Urinary bladder (tissue), 4 donors: Measurements from ENCODE around the gene LYL1. TPM values are rescaled to one million over a fixed set of nuclear protein-coding genes. Genes with fewer than 3 reads are reported as not detected.

Experiments
- DNase-seq: peaks from one replicate; pipeline ENCODE4 v3.0.0-alpha.2; 2015; ENCODE audit errors: extremely low spot score
- H3K27ac ChIP-seq: one replicate; pipeline ENCODE4 v1.5.1; 2013; ENCODE audit warnings: low read depth, mild to moderate bottlenecking, moderate library complexity
- H3K36me3 ChIP-seq: one replicate; pipeline ENCODE4 v1.6.1; 2013; ENCODE audit warnings: mild to moderate bottlenecking, moderate library complexity; ENCODE audit not compliant: insufficient read depth
- H3K4me1 ChIP-seq: one replicate; pipeline ENCODE4 v1.6.1; 2013; ENCODE audit warnings: mild to moderate bottlenecking, moderate library complexity; ENCODE audit not compliant: insufficient read depth
- H3K4me3 ChIP-seq: one replicate; pipeline ENCODE4 v1.5.1; 2013; ENCODE audit warnings: low read depth, low read length
- WGBS: extraction: QIAGEN DNeasy Blood & Tissue Kit; methylation state at CpG from one replicate; pipeline ENCODE4 v1.1.7; 2013; 5-methylcytosine and 5-hydroxymethylcytosine counted together
- polyA plus RNA-seq: library from polyadenylated mRNA; stranded (reverse); fragments of 200-250 nt; gene quantifications from one replicate; pipeline ENCODE4 v1.2.3, GENCODE V29; 2013
- total RNA-seq: library from RNA; depleted of rRNA; stranded (reverse); fragments of >200 nt; gene quantifications from one replicate; pipeline ENCODE4 v1.2.3, GENCODE V29; 2014
- donor health status: healthy with polysubstance abuse.
- donor health status: healthy.

LYL1 gene
- total and polyA plus RNA-seq, 2 donors: 4.8 to 15.7 TPM

GRCh38 chr19:13074378-13074777 lies 28.3 kb downstream of the LYL1 start:
- no peaks in the 10 kb centered on the region for H3K36me3 ChIP-seq
- H3K4me1 ChIP-seq: peaks cover 2% of the 10 kb centered on the region
- no peak for DNase-seq
- no peak overlapping the region for H3K4me3 ChIP-seq
- WGBS: 57% methylated on average over 4 of the region's 4 CpGs
- no peak overlapping the region for H3K27ac ChIP-seq

GRCh38 chr19:13073263-13073662 lies 29.4 kb downstream of the LYL1 start:
- 72% methylated on average over 5 of the region's 5 CpGs for WGBS
- DNase-seq: no peak
- H3K36me3 ChIP-seq: no peaks in the 10 kb centered on the region
- H3K27ac ChIP-seq: no peak overlapping the region
- H3K4me1 ChIP-seq: no peaks in the 10 kb centered on the region
- H3K4me3 ChIP-seq: no peak overlapping the region

- 87% methylated on average over 9 of the region's 9 CpGs for WGBS
- DNase-seq: no peak
- Histone ChIP-seq H3K27ac (no peak overlapping the region), H3K4me1 (no peaks in the 10 kb centered on the region), H3K36me3 (no peaks in the 10 kb centered on the region), H3K4me3 (no peak overlapping the region)
Observed at GRCh38 chr19:13072188-13072908, 30.3 kb downstream of the LYL1 start.

- Histone ChIP-seq H3K4me1 (no peaks in the 10 kb centered on the region), H3K36me3 (no peaks in the 10 kb centered on the region), H3K27ac (no peak overlapping the region), H3K4me3 (no peak overlapping the region)
- WGBS: 70% methylated on average over 9 of the region's 9 CpGs
- DNase-seq: no peak
Observed at GRCh38 chr19:13071444-13072187, 31.0 kb downstream of the LYL1 start.

- DNase-seq: no peak
- 86% methylated on average over 32 of the region's 32 CpGs for WGBS
- no peaks in the 10 kb centered on the region for H3K4me1 ChIP-seq
- no peak overlapping the region for H3K27ac ChIP-seq
- H3K4me3 ChIP-seq: no peak overlapping the region
- no peaks in the 10 kb centered on the region for H3K36me3 ChIP-seq
Observed at GRCh38 chr19:13070425-13071140, 32.1 kb downstream of the LYL1 start.

- no peak for DNase-seq
- no peaks in the 10 kb centered on the region for H3K36me3 ChIP-seq
- H3K4me3 ChIP-seq: no peak overlapping the region
- H3K4me1 ChIP-seq: no peaks in the 10 kb centered on the region
- no peak overlapping the region for H3K27ac ChIP-seq
- 47% methylated on average over 20 of the region's 20 CpGs for WGBS
Observed at GRCh38 chr19:13069415-13070359, 33.0 kb downstream of the LYL1 start.

GRCh38 chr19:13068085-13068846 lies 34.4 kb downstream of the LYL1 start:
- Histone ChIP-seq H3K27ac (no peak overlapping the region), H3K4me3 (no peak overlapping the region), H3K36me3 (no peaks in the 10 kb centered on the region), H3K4me1 (no peaks in the 10 kb centered on the region)
- WGBS: 63% methylated on average over 6 of the region's 6 CpGs
- DNase-seq: no peak

GRCh38 chr19:13066933-13067807 lies 35.5 kb downstream of the LYL1 start:
- no peaks in the 10 kb centered on the region for H3K4me1 ChIP-seq
- WGBS: 59% methylated on average over 17 of the region's 17 CpGs
- H3K4me3 ChIP-seq: no peak overlapping the region
- DNase-seq: no peak
- no peak overlapping the region for H3K27ac ChIP-seq
- no peaks in the 10 kb centered on the region for H3K36me3 ChIP-seq

- no peak for DNase-seq
- 75% methylated on average over 5 of the region's 5 CpGs for WGBS
- Histone ChIP-seq H3K4me1 (no peaks in the 10 kb centered on the region), H3K36me3 (no peaks in the 10 kb centered on the region), H3K4me3 (no peak overlapping the region), H3K27ac (no peak overlapping the region)
Observed at GRCh38 chr19:13066226-13066625, 36.4 kb downstream of the LYL1 start.

- H3K4me1 ChIP-seq: no peaks in the 10 kb centered on the region
- no peaks in the 10 kb centered on the region for H3K36me3 ChIP-seq
- H3K4me3 ChIP-seq: no peak overlapping the region
- no peak overlapping the region for H3K27ac ChIP-seq
- no peak for DNase-seq
- 53% methylated on average over 6 of the region's 6 CpGs for WGBS
Observed at GRCh38 chr19:13064092-13064489, 38.6 kb downstream of the LYL1 start.

GRCh38 chr19:13063461-13064091 lies 39.1 kb downstream of the LYL1 start:
- 65% methylated on average over 5 of the region's 5 CpGs for WGBS
- DNase-seq: no peak

More at GRCh38 chr19:13063461-13064091, 39.1 kb downstream of the LYL1 start:
- Histone ChIP-seq H3K4me3 (no peak overlapping the region), H3K27ac (no peak overlapping the region), H3K36me3 (no peaks in the 10 kb centered on the region), H3K4me1 (no peaks in the 10 kb centered on the region)
